Trophoblast cell (in vitro differentiated cells and primary cell): ENCODE measurements around the gene CFLAR.

Experiments
- DNase-seq, 2 donors: peaks; one replicate each; pipeline ENCODE4 v3.0.0-alpha.2; 2016
- H2AFZ ChIP-seq: 2 replicates; pipeline ENCODE4 v1.6.1; 2013; ENCODE audit warnings: low read length, moderate library complexity, mild to moderate bottlenecking; ENCODE audit not compliant: insufficient read depth, poor library complexity
- H2AK5ac ChIP-seq: 2 replicates; pipeline ENCODE4 v1.6.1; 2013; ENCODE audit warnings: mild to moderate bottlenecking, low read length
- H2BK120ac ChIP-seq: 2 replicates; pipeline ENCODE4 v1.6.1; 2013; ENCODE audit warnings: low read length, mild to moderate bottlenecking, moderate library complexity; ENCODE audit not compliant: insufficient read depth, poor library complexity
- H2BK12ac ChIP-seq: 2 replicates; pipeline ENCODE4 v1.6.1; 2013; ENCODE audit warnings: mild to moderate bottlenecking, low read length, moderate library complexity
- H2BK5ac ChIP-seq: 2 replicates; pipeline ENCODE4 v1.6.1; 2013; ENCODE audit warnings: low read length, low read depth, moderate library complexity, mild to moderate bottlenecking; ENCODE audit not compliant: poor library complexity
- H3K14ac ChIP-seq: 2 replicates; pipeline ENCODE4 v1.6.1; 2013; ENCODE audit warnings: mild to moderate bottlenecking, low read length
- H3K18ac ChIP-seq: 2 replicates; pipeline ENCODE4 v1.6.1; 2013; ENCODE audit warnings: mild to moderate bottlenecking, low read length
- H3K23ac ChIP-seq: 2 replicates; pipeline ENCODE4 v1.6.1; 2013; ENCODE audit warnings: low read length
- H3K27ac ChIP-seq: 2 replicates; pipeline ENCODE4 v1.5.1; 2013; ENCODE audit warnings: low read depth, mild to moderate bottlenecking, inconsistent platforms, low read length, moderate library complexity
- H3K27me3 ChIP-seq: 2 replicates; pipeline ENCODE4 v1.6.1; 2013; ENCODE audit warnings: inconsistent platforms, mild to moderate bottlenecking, low read length, moderate library complexity; ENCODE audit not compliant: insufficient read depth
- H3K36me3 ChIP-seq, 2 experiments: 1 replicate in 1 of 2; 2 replicates in 1 of 2; pipeline ENCODE4 v1.6.1; 2013; ENCODE audit warnings: low read length in 2 of 2, mild to moderate bottlenecking in 2 of 2, moderate library complexity in 1 of 2; ENCODE audit not compliant: insufficient read depth in 2 of 2, control insufficient read depth in 1 of 2
- H3K4ac ChIP-seq: 2 replicates; pipeline ENCODE4 v1.6.1; 2013; ENCODE audit warnings: low read depth, mild to moderate bottlenecking, low read length, moderate library complexity
- H3K4me1 ChIP-seq, 2 experiments: 1 replicate in 1 of 2; 2 replicates in 1 of 2; pipeline ENCODE4 v1.6.1; 2013; ENCODE audit warnings: low read length in 2 of 2, mild to moderate bottlenecking in 2 of 2, moderate library complexity in 1 of 2; ENCODE audit not compliant: insufficient read depth in 2 of 2, control insufficient read depth in 1 of 2
- H3K4me2 ChIP-seq: 2 replicates; pipeline ENCODE4 v1.6.1; 2013; ENCODE audit warnings: inconsistent platforms, mild to moderate bottlenecking, low read length, moderate library complexity
- H3K4me3 ChIP-seq: 2 replicates; pipeline ENCODE4 v1.5.1; 2013; ENCODE audit warnings: mild to moderate bottlenecking, low read depth, low read length, inconsistent platforms
- H3K79me1 ChIP-seq: one replicate; pipeline ENCODE4 v1.6.1; 2013; ENCODE audit warnings: low read length
- H3K79me2 ChIP-seq: 2 replicates; pipeline ENCODE4 v1.6.1; 2013; ENCODE audit warnings: low read length, mild to moderate bottlenecking; ENCODE audit not compliant: control insufficient read depth, insufficient read depth, poor library complexity
- H3K9ac ChIP-seq: 2 replicates; pipeline ENCODE4 v1.6.1; 2013; ENCODE audit warnings: mild to moderate bottlenecking, low read length
- H3K9me3 ChIP-seq: 2 replicates; pipeline ENCODE4 v1.6.1; 2013; ENCODE audit warnings: low read depth, mild to moderate bottlenecking, control low read depth, inconsistent platforms, low read length; ENCODE audit not compliant: insufficient read depth
- H4K12ac ChIP-seq: 2 replicates; pipeline ENCODE4 v1.6.1; 2013; ENCODE audit warnings: low read depth, mild to moderate bottlenecking, low read length, moderate library complexity
- H4K8ac ChIP-seq: 2 replicates; pipeline ENCODE4 v1.6.1; 2013; ENCODE audit warnings: low read depth, mild to moderate bottlenecking, low read length, moderate library complexity
- H4K91ac ChIP-seq: one replicate; pipeline ENCODE4 v1.6.1; 2013; ENCODE audit warnings: low read depth, mild to moderate bottlenecking, low read length, moderate library complexity
- WGBS: extraction: QIAGEN DNeasy Blood & Tissue Kit; methylation state at CpG from one replicate; pipeline ENCODE4 v1.1.7; 2013; ENCODE audit warnings: missing lambda C conversion rate; ENCODE audit not compliant: insufficient read length, insufficient coverage; ENCODE audit errors: extremely low coverage; 5-methylcytosine and 5-hydroxymethylcytosine counted together

CFLAR gene

GRCh38 chr2:201093573-201093972 is 22.4 kb upstream of the CFLAR start:
- H4K12ac ChIP-seq: no peak overlapping the region
- no peak overlapping the region for H3K4ac ChIP-seq
- no peaks in the 10 kb centered on the region for H3K4me1 ChIP-seq
- H3K4me3 ChIP-seq: no peak overlapping the region
- H3K79me2 ChIP-seq: no peaks in the 10 kb centered on the region
- WGBS: no CpG with 5 or more reads among the region's 5 CpGs
- peaks cover 2 to 3% of the 10 kb centered on the region in 2 experiments for H3K36me3 ChIP-seq
- H3K4me2 ChIP-seq: no peak overlapping the region
- H2BK12ac ChIP-seq: no peak overlapping the region
- no peak overlapping the region for H2BK5ac ChIP-seq
- no peaks in the 10 kb centered on the region for H3K79me1 ChIP-seq
- DNase-seq: peak; percentile 10 to 94
- no peaks in the 10 kb centered on the region for H3K27me3 ChIP-seq
- H2AK5ac ChIP-seq: no peak overlapping the region
- H2AFZ ChIP-seq: no peak overlapping the region
- H3K18ac ChIP-seq: no peak overlapping the region
- H3K9ac ChIP-seq: no peak overlapping the region
- no peak overlapping the region for H3K23ac ChIP-seq
- H4K8ac ChIP-seq: no peak overlapping the region
- H3K14ac ChIP-seq: no peak overlapping the region
- no peak overlapping the region for H3K27ac ChIP-seq
- no peak overlapping the region for H4K91ac ChIP-seq
- H3K9me3 ChIP-seq: no peaks in the 10 kb centered on the region
- no peak overlapping the region for H2BK120ac ChIP-seq

DNA sequence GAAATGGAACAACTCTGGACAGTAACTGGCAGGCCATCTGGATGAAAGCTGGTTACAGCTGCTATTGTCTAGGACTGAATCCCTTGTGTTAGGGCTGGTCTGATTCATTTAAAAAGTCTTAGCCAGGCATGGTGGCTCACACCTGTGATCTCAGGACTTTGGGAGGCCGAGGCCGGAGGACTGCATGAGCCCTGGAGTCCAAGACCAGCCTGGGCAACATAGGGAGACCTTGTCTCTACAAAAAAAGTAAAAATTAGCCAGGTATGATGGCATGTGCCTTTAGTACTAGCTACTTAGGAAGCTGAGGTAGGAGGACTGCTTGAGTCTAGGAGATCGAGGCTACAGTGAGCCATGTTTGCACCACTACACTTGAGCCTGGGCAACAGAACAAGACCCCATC is 15.5 kb upstream of the CFLAR start:
- Histone ChIP-seq H3K79me2 (no peaks in the 10 kb centered on the region), H3K27me3 (no peaks in the 10 kb centered on the region), H3K14ac (no peak overlapping the region), H2BK12ac (no peak overlapping the region), H3K4ac (no peak overlapping the region), H2AK5ac (no peak overlapping the region), H3K9ac (no peak overlapping the region), H3K27ac (no peak overlapping the region), H2BK120ac (no peak overlapping the region), H3K4me2 (no peak overlapping the region), H3K4me3 (no peak overlapping the region), H3K23ac (no peak overlapping the region), H3K4me1 (no peaks in the 10 kb centered on the region), H3K79me1 (no peaks in the 10 kb centered on the region), H4K12ac (no peak overlapping the region), H3K9me3 (no peaks in the 10 kb centered on the region), H4K91ac (no peak overlapping the region), H4K8ac (no peak overlapping the region), H2AFZ (no peak overlapping the region), H2BK5ac (no peak overlapping the region), H3K18ac (no peak overlapping the region), H3K36me3 (no peaks in the 10 kb centered on the region)
- no peak for DNase-seq
- no CpG with 5 or more reads among the region's 3 CpGs for WGBS

DNA sequence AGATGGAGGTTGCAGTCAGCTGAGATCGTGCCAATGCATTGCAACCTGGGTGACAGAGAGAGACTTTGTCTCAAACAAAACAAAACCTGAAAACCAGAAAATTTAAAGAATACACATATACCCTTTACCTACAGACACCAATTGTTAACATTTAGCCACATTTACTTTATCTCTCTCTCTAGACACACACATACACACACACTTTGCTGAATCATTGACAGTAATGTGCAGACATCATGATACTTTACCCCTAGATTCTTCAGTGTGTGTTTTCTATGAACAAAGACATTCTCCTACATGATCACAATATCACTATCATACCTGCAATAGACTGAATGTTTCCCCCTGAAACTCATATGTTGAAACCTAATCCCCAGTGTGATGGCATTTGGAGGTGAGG is 10.2 kb upstream of the CFLAR start:
- Histone ChIP-seq H4K91ac (no peak overlapping the region), H3K4me2 (no peak overlapping the region), H3K9ac (no peak overlapping the region), H3K36me3 (no peaks in the 10 kb centered on the region), H3K14ac (no peak overlapping the region), H2AK5ac (no peak overlapping the region), H3K23ac (no peak overlapping the region), H2BK5ac (no peak overlapping the region), H3K27ac (no peak overlapping the region), H4K12ac (no peak overlapping the region), H3K27me3 (no peaks in the 10 kb centered on the region), H2BK120ac (no peak overlapping the region), H3K9me3 (no peaks in the 10 kb centered on the region), H3K18ac (no peak overlapping the region), H3K4me3 (no peak overlapping the region), H3K4me1 (no peaks in the 10 kb centered on the region), H4K8ac (no peak overlapping the region), H3K4ac (no peak overlapping the region), H2AFZ (no peak overlapping the region), H3K79me2 (no peaks in the 10 kb centered on the region), H2BK12ac (no peak overlapping the region), H3K79me1 (no peaks in the 10 kb centered on the region)
- no peak for DNase-seq
- no CpG with 5 or more reads among the region's 1 CpG for WGBS

GRCh38 chr2:201107624-201108023 is 8.3 kb upstream of the CFLAR start:
- no CpG with 5 or more reads among the region's 2 CpGs for WGBS
- no peak overlapping the region for H2BK12ac ChIP-seq
- no peak overlapping the region for H2BK120ac ChIP-seq
- H4K91ac ChIP-seq: no peak overlapping the region
- H3K9me3 ChIP-seq: no peaks in the 10 kb centered on the region
- H3K79me1 ChIP-seq: no peaks in the 10 kb centered on the region
- no peaks in the 10 kb centered on the region for H3K36me3 ChIP-seq
- H2AK5ac ChIP-seq: no peak overlapping the region
- no peak for DNase-seq
- H3K27ac ChIP-seq: no peak overlapping the region
- no peak overlapping the region for H3K18ac ChIP-seq
- no peak overlapping the region for H2AFZ ChIP-seq
- no peak overlapping the region for H4K12ac ChIP-seq
- no peaks in the 10 kb centered on the region for H3K4me1 ChIP-seq
- H3K23ac ChIP-seq: no peak overlapping the region
- no peaks in the 10 kb centered on the region for H3K79me2 ChIP-seq
- H3K4me3 ChIP-seq: no peak overlapping the region
- no peak overlapping the region for H4K8ac ChIP-seq
- H2BK5ac ChIP-seq: no peak overlapping the region
- no peak overlapping the region for H3K4me2 ChIP-seq
- H3K27me3 ChIP-seq: no peaks in the 10 kb centered on the region
- H3K4ac ChIP-seq: no peak overlapping the region
- no peak overlapping the region for H3K9ac ChIP-seq
- H3K14ac ChIP-seq: no peak overlapping the region
